Fibroblast of villous mesenchyme (primary cell): ENCODE data around the gene NEDD1. TPM values are rescaled to one million over a fixed set of nuclear protein-coding genes. Genes with fewer than 3 reads are reported as not detected.

ENCODE experiments used
- DNase-seq: peaks from one replicate; pipeline ENCODE4 v3.0.0-alpha.2; 2010; ENCODE audit warnings: low read depth
- H3K4me3 ChIP-seq: 2 replicates; pipeline ENCODE4 v1.5.1; 2011; ENCODE audit warnings: low read depth, mild to moderate bottlenecking, low read length
- total RNA-seq: library from RNA; depleted of rRNA; stranded (reverse); fragments of >200 nt; gene quantifications from 2 replicates; pipeline ENCODE4 v1.2.3, GENCODE V29; 2012
- TF ChIP-seq, protein P1 (sequence below): IDR thresholded peaks from 2 replicates; pipeline ENCODE4 v1.5.1; 2012; ENCODE audit warnings: low read depth, mild to moderate bottlenecking, low read length; ENCODE audit not compliant: insufficient read depth

The NEDD1 gene
- total RNA-seq, 1 donor: 46.2 TPM

DNA sequence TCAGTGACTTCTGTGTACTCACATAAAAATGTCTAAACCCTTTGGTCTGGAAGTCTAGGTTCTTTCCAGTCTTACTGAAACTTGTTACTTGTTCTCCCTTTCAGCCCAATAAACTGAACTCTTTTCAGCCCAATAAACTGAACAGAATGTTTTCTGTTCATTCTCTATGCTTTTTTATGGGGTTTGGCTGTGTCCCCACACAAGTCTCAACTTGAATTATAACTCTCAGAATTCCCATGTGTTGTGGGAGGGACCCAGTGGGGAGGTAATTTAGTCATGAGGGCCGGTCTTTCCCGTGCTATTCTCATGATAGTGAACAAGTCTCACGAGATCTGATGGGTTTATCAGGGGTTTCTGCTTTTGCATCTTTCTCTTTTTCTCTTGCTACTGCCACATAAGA, 15.0 kb upstream of the NEDD1 start:
- TF ChIP-seq, protein P1, sequence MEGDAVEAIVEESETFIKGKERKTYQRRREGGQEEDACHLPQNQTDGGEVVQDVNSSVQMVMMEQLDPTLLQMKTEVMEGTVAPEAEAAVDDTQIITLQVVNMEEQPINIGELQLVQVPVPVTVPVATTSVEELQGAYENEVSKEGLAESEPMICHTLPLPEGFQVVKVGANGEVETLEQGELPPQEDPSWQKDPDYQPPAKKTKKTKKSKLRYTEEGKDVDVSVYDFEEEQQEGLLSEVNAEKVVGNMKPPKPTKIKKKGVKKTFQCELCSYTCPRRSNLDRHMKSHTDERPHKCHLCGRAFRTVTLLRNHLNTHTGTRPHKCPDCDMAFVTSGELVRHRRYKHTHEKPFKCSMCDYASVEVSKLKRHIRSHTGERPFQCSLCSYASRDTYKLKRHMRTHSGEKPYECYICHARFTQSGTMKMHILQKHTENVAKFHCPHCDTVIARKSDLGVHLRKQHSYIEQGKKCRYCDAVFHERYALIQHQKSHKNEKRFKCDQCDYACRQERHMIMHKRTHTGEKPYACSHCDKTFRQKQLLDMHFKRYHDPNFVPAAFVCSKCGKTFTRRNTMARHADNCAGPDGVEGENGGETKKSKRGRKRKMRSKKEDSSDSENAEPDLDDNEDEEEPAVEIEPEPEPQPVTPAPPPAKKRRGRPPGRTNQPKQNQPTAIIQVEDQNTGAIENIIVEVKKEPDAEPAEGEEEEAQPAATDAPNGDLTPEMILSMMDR: no peak
- H3K4me3 ChIP-seq: no peak overlapping the region
- peak; percentile 34 for DNase-seq

GRCh38 chr12:96897421-96897820, 9.6 kb upstream of the NEDD1 start:
- TF ChIP-seq, protein P1: no peak

DNA sequence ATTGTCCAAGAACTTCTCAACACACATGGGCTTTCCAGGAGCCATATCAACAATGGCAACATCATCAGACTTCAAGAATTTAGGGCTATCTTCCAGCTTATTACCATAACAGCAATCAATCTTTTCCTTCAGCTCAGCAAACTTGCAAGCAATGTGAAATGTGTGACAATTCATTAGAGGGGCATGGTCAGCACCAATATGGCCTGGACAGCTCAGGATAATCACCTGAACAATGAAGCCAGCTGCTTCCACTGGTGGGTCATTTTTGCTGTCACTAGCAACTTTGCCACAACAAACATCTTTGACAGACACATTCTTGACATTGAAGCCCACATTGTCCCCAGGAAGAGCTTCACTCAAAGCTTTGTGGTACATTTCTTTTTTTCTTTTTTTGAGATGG, 5.9 kb upstream of the NEDD1 start:
- TF ChIP-seq, protein P1: no peak
- no peak for DNase-seq
- H3K4me3 ChIP-seq: no peak overlapping the region

More at GRCh38 chr12:96897421-96897820, 9.6 kb upstream of the NEDD1 start:
- H3K4me3 ChIP-seq: no peak overlapping the region
- no peak for DNase-seq

GRCh38 chr12:96902076-96902475, 5.0 kb upstream of the NEDD1 start:
- H3K4me3 ChIP-seq: no peak overlapping the region
- TF ChIP-seq, protein P1: peak; percentile 30
- DNase-seq: peak; percentile 17

GRCh38 chr12:96906498-96906848, 584 bp upstream of the NEDD1 start:
- H3K4me3 ChIP-seq: peak overlapping the region; percentile 77
- no peak for DNase-seq
- TF ChIP-seq, protein P1: no peak

DNA sequence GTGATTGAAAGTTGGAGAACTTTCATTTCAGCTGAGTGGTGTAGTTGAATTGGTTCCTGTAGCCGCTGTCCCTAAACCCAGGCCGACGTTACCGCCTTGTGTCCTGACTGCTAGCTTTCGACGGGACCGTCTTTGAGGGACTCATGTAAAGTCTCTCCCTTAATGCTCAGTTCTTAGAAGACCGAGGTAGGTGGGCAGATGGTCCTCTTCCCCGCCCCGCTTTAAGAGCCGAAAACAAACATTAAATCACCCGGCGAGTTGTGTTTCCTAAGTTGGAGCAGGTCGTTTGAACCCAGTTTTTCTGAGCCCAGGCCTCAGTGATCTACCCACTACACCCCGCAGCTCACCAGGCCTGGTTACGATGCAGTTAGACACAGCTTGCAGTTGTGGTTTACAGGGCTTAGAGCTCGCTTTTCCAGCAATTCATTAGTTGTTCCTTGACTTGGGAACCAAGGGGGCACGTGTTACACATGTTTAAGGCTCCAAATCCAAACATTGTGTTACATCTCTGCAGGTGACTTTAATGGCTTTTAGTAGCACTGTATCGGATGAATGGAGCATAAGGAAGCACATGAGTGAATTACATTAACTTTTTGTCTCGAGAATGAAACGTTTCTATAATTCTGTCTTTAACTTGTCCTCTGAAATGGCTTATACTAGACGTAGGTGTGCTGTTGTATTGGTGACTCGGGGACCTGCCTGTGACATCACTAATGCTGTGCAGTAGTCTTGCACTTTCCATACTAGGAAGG, 790 bp downstream of the NEDD1 start:
- TF ChIP-seq, protein P1: no peak
- H3K4me3 ChIP-seq: peak overlapping the region; percentile 77
- DNase-seq: peak; percentile 47

DNA sequence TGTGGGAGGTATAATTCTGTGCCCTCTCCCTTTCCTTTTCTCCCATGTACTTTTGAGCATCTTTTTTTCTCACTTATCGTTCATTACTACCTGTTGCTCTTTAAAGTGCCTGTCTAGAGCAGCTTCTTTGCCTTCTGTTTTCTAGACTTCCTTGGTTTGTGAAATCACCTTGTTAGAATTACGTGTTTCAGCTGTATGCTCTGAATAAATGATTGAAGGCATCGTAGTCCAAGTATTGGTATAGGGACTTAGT, 1.3 kb downstream of the NEDD1 start:
- DNase-seq: no peak
- peak overlapping the region; percentile 77 for H3K4me3 ChIP-seq
- TF ChIP-seq, protein P1: no peak
